CD4-positive, alpha-beta T cell treated with Interferon gamma for 1 hour (primary cell): ENCODE data around the gene CYLD.

Experiments
- DNase-seq: peaks from one replicate; pipeline ENCODE4 v3.0.0-alpha.2; 2020

The CYLD gene

DNA sequence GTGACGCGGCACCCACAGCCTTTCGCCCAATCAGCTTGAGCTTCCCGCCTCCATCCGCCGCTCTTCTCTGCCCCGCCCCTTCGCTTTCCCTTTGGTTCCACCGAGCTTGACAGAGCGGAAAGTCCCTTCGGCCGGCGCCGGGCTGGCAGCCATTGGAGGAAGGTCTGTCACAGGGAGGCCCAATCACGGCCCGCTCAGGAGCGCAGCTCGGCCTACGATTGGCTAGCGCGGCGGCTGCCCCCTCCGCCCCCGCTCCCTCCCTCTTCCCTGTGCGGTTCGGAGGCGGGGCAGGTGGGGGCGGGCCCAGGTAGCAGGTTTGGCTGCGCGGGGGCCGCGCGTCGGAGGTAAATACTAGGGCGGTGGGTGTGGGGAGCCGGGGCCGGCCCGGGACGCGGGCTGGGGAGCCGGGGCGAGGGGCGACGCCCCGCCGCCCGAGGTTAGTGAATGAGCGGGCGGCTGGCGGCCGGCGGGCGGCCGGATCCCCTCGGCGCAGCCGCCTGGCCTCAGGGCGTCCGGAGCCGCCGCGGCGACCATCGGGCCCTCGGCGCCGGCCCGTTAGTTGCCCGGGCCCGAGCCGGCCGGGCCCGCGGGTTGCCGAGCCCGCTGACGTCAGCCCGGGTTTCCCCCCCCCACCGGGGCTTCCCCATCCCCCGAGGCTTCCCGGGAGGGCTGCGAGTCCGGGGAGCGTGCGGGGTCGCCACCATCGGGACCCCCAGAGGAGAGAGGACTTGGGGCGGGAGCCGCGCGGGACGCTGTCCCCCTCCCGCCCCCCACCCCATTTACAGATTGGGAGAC is at the start of gene CYLD:
Gene CYLD (plus strand): TSS at position 306 of the 795 bp plus-strand sequence. CDS start 7,613 bp downstream, outside the sequence.
- DNase-seq, result peak; percentile 100

DNA sequence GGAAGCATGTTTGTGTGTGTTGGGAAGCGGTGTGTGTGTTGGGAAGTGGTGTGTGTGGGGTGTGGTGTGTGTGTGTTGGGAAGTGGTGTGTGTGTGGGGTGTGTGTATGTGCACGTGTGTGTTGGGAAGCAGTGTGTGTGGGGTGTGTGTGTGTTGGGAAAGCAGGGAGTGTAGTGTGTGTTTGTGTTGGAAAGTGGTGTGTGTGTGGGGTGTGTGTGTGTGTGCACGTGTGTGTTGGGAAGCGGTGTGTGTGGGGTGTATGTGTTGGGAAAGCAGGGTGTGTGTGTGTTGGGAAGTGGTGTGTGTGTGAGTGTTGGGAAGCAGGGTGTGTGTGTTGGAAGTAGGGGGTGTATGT is 49.3 kb upstream of the CYLD start:
- DNase-seq, result no peak

DNA sequence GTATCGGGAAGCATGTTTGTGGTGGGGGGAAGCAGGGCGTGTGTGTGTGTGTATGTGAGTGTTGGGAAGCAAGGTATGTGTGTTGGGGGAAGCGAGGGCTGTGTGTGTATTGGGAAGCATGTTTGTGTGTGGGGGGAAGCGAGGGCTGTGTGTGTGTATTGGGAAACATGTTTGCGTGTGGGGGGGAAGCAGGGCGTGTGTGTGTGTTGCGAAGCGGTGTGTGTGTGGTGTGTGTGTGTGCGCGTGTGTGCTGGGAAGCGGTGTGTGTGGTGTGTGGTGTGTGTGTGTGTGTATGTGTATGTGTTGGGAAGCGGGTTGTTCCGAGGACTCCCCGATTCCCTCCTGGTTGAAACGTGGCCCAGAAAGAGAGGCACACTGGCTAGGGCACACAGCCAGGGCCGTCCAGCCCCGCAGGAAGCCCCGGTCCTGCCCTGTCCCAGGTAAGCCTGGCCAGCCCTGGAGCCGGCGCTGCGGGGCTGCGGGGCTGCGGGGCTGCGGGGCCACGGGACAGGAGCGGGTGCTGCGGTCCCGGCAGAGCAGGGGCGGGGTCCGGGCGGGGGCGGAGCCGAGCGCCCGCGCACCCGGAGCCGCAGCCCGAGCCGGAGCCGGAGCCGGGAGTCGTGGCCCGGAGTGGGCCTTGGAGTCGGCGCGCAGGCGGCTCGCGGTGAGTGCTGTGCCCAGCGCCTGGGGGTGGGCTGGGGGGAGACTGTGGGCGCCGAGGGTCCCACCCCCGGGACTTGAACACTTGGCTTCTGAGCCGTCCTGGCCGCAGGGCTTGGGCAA is 48.7 kb upstream of the CYLD start, which contains the start of gene NOD2:
Gene NOD2 (plus strand): TSS at position 608 of the 783 bp plus-strand sequence. CDS start 5,890 bp downstream, outside the sequence.
- DNase-seq, result peak; percentile 42

DNA sequence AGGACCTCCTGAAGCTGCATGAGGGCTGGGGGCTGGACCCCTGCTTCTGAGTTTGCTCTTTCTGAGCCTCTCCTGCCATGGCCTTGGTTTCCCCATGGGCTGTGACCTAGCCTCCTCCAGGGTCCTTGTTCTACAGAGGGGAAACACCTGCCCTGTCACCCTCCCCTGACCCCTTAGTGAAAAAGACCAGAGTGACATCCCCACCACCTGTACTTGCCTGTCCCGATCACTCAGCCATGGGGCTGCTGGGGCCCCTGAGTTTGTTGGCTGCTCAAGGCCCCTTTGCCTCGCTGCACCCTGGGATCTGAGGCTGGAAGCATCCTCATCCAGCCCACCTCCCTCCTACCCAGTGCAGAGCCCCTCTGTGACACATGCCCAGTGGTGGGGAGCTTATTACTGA is 47.7 kb upstream of the CYLD start:
- DNase-seq, result no peak

DNA sequence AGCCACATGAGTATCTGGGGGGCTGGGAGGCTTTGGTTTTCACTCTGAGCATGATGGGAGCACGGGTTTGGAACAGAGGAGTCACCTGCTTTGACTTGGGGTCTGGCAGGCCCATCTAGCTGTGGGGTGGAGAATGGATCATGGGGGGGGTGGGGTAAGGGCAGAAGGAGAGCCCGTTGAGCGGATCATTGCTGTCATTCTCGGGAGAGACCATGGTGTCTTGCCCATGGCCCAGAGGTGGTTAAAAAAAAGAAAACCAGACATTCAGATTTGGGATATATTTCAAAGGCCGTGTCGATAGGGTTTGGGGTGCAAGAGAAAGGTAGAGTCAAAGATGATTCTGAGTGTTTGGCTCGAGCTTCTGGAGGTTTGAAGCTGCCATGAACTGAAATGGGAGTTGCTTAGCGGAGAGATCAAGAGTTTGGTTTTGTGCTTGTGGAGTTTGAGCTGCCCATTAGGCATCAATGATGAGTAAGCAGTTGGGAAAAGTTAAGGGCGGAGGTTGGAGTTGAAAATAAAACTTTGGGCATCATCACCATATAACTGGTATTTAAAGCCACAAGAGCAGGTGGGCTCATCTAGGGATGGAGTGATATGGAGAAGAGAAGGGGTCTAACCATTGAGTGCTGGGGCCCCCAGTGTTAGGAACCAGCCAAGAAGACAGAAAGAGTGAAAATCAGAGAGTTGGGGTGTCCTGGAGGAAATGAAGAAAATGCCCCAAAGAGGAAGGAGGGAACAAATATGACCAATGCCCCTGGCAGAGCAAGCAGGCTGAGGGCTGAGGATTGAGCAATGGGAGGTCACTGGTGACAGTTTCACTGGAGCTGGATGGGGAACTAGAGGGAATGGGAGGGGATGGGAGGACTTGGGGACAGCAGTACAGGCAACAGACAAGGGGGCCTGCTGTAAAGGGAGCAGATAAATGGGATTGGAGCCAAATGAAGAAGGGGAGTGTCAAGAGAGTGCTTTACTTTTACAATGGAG is 46.6 kb upstream of the CYLD start:
- peak; percentile 65 for DNase-seq

DNA sequence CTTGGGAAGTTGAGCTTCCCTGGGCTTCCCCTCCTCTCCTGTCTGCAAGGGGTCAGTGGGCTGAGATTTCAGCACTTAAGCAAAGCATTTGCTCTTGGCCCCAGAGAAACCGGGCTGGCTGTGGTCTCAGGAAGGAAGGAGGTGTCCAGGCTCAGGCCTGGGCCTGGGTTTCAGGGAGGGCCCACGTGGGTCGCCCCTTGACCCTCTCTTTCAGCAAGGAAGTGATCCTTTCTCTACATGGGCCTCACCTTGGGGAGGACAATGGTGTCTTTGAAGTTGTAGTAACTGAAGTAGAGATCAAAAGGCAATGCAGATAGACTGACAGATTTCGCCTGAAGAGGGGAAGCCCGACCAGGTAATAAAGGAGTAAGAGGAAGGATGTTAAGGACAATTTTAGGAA is 45.8 kb upstream of the CYLD start:
- DNase-seq, result no peak

DNA sequence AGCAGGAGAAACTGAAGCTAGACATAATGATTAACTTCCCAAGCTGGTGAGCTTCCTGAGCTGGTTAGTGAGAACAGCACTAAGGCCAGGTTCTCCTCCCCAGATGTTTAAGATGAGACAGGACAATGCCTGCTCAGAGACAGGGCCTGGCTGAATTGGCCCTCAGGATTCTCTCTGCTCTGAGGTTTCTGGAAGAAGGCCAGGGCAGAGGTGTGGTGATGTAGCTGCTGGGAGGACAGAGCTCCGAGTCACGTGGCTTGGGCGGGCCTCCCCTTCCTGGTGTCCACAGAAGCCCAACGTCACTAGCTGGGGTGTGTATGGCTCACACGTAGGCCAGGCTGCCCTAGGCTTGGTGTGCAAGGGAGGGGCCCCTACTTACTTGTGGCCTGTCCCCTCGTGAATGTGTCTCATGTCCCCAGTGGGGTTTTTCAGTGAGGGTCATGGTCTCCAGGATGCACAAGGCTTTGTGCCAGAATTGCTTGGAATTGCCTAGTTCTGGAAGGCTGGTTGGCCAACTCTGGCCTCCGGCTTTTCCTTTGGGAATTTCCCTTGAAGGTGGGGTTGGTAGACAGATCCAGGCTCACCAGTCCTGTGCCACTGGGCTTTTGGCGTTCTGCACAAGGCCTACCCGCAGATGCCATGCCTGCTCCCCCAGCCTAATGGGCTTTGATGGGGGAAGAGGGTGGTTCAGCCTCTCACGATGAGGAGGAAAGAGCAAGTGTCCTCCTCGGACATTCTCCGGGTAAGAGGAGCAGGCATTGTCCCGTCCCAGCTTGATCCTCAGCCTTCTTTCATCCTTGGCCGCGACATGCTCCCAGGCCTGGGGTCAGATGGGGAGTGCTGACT is 45.1 kb upstream of the CYLD start:
- peak; percentile 88 for DNase-seq

DNA sequence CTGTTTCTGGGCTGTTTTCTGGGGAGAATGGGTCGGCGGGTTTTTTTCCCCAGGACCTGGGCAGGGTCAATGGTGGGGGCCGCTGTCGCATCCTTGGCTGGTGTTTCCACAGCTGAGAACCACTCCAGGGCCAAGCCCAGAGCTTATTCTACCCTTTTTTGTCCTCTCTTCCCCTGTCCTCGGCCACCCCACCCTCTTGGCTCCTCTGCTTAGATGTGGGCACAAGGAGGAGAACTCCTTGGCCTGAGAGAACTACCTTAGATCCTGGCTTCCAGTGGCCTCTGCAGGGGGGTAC is 44.5 kb upstream of the CYLD start:
- DNase-seq, result no peak

DNA sequence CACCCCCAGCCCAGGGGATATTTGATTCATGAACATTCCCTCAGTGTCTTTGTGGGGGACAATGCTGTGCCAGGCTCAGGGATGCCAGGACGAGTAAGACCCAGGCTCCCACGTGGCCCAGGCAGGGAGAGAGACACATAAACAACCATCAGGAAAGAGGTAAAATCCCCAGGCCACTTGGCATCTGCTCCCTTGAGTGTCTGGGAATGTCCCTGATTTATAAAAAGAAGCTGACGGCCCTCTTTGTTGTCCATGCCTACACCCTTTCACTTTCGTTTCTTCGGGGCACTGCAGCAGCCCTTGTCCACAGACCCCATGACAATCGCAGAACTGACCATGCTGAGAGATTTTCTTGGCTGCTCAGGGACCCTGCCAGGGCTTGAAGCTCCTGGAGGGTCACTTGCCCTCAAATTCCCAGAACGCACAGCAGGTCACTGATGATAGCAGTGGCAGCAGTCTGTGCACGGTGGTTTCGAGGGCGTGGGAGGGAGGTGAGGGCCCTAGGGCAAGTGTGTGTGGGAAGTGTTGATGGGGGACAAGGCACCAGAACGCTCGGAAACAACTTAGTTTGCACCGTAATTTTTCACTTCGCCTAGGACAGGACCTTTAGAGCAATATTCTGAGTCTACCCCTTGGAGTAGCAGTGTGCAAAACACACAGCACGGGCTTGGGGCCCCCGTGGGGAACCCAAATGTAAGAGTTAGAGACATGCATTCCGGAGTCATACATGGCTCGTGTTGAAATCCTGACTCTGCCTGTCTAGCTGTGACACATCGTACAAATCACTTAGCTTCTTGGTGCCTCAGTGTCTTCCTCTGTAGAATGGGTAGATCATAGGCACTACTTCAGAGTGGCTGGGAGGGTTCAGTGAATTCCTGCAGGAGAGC is 43.8 kb upstream of the CYLD start:
- peak; percentile 48 for DNase-seq

DNA sequence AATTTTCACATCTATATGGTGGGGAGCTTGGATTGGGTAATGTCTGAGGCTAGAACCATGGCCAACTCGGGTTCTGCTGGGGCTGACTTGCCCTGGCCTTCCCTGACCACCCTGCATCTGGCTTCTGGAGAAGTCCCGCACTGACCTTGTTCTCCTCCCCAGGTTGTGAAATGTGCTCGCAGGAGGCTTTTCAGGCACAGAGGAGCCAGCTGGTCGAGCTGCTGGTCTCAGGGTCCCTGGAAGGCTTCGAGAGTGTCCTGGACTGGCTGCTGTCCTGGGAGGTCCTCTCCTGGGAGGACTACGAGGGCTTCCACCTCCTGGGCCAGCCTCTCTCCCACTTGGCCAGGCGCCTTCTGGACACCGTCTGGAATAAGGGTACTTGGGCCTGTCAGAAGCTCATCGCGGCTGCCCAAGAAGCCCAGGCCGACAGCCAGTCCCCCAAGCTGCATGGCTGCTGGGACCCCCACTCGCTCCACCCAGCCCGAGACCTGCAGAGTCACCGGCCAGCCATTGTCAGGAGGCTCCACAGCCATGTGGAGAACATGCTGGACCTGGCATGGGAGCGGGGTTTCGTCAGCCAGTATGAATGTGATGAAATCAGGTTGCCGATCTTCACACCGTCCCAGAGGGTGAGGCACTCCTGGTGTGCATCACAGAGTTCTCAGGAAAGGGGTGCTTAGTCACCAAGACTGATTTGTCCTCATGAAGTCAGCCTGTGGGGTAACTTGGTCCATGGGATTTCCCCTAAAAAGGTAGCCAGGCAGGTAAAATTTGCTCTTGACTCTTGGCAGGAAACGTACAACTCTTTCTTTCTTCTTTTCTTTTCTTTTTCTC is 42.3 kb upstream of the CYLD start:
- peak; percentile 56 for DNase-seq

DNA sequence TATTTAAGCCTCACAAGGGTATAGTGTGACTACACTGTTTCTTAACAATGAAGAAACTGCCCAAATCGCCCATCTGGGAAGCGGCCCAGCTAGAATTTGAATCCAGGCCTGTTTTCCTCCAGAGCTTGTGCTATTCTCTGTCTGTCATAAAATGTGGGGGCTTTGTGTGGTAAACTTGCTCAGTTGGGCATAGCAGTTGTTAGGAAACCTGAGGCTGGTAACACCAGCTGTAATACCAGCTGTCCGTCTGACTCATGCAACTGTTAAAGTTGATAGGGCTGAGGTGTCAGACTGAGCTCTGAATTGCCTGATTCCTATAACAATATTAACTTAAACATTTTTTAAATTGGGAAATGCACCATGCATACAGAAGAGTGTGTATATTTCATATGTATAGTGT is 39.2 kb upstream of the CYLD start:
- DNase-seq, result no peak

DNA sequence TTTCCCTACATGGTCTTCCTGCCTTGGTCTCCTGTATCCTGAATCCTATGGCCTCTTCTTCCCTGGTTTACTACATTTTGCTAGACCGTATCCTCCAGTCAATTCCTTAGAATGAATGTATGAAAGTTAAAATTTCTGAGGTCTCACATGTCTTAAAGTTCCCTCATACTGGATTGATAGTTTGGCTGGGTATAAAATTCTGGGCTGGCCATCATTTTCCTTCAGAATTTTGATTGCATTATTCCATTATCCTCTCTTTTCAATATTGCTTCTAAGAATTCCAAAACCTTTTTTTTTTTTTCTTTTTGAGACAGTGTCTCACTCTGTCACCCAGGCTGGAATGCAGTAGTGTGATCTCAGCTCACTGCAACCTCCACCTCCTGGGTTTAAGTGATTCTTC is 37.6 kb upstream of the CYLD start:
- no peak for DNase-seq

DNA sequence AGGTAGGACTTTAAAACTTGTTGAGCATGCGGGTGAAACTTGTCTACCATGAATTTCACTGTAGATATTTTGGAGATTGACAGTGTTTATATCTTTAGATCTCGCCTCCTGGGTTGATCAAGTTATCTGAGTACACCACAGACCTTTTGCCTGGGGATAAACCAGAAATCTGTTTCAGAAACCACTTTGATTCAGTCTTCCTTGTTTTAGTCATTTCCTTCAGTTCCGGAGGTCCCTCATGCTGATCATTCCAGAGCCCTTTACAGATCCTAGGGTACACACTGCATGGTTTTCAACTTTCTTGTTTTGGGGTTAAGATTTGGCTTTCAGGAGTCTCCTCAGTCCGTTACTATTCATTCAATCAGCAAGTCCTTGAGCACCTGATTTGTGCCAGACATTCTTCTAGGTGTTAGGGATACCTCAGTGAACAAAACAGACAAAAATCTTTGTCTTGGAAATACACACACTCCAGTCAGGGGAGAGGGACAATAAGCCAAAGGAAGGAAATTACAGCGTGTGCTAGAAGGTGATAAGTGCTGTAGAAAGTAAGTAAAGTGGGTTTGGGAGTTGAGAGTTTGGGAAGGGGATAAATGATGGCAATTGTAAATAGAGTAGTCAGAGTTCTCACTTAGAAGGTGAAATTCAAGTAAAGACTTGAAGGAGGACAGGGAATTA is 36.3 kb upstream of the CYLD start:
- DNase-seq, result no peak

DNA sequence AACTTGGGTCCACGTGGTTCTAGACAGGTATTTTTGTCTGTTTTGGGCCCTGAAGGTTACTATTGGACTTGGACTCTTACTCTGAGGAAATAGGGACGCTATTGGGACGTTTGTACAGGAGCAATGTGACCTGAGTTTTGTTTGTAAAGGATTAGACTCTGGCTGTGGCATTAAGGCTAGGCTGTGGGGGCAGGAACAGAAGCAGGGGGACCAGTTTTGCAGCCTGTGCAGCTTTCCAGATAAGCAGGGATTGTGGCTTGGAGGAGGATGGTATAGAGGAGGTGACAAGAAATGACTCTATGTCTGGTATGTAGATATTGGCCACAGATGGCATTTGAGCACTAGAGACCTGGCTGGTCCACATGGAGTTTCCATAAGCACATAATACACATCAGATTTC is 35.6 kb upstream of the CYLD start:
- no peak for DNase-seq

DNA sequence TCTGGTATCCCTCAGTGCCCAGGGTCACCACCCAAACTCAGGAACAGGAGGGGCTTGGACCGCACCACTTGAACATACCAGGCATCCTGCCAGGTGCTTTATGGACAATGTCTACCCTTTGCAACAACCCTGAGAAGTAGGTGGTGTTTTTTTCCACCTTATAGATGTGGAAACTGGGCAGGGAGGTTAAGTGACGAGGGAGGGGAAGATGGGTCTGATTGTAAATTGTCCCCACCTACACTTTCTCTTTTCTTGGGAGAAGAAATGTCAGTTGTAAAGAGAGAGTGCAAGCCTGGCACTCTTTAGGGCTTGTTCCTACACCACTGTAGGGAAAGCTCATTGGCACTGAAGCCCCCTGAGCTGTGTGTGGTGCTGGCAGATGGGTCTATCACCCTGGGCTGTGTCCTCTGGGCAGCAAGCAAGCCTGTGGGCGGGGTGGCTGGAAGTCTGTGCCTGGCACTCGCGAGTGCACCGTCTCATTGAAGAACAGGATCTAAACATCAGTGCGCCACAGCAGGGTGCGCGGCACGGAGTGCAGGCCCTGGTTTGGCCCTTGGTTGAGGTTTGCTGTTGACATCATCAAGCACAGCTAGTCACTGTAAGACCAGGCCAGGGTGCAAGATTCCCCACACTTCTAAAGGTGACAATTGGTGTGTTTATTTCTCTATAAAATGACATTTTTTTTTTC is 33.4 kb upstream of the CYLD start:
- peak; percentile 26 for DNase-seq

DNA sequence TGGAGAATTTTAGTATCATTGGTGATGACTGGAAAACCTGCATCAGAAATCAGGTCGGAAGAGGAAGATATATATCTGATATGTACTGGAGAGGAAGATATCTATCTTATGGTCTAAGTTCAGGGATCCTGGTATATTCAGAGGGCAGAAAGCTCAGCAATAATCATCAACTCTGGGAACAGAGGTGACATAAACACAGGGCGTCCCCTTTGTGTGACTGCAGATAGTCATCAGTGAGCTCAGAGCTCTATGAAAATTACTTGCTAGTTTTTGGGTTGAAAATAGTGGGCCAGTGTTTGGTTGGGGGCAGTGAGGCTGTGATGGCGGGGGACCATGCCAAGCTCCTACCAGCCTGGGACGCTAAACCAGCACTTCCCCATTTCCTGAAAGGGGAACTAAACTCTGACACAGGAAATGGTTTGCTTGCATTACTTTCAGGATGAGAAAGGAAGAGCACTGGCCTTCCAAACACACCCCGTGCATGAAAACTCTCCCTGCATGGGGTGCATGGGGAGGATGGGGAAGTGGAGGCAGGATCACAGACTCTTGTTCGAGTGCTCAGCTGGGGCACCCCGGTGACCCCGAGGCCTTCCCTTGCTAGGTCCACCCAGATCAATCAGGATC is 32.7 kb upstream of the CYLD start:
- DNase-seq, result peak; percentile 34

DNA sequence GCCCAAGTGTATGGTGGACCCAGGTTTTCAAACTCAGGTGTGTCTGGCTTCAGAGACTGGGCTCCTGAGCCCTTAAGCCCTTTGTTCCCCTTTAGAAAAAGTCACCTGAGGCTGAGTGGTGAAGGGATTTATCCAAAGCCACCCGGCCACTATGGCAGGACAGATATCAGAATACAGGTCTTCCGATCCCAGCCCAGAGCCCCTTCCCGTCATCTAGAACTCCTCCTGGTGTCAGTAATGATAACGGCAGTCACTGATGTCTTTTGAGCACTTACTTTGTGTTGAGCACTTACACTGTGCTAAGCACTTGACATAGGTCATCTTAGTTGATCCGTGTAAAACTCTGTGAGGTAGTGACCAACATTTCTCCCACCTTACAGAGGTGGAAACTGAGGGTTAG is 31.9 kb upstream of the CYLD start:
- no peak for DNase-seq

DNA sequence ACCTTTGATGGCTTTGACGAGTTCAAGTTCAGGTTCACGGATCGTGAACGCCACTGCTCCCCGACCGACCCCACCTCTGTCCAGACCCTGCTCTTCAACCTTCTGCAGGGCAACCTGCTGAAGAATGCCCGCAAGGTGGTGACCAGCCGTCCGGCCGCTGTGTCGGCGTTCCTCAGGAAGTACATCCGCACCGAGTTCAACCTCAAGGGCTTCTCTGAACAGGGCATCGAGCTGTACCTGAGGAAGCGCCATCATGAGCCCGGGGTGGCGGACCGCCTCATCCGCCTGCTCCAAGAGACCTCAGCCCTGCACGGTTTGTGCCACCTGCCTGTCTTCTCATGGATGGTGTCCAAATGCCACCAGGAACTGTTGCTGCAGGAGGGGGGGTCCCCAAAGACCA is 30.8 kb upstream of the CYLD start:
- no peak for DNase-seq
